Neuron (in vitro differentiated cells): ENCODE results near the gene DHX15.

Experiments
- H2AFZ ChIP-seq: one replicate; pipeline ENCODE4 v1.6.1; 2013; ENCODE audit warnings: low read depth, mild to moderate bottlenecking, inconsistent platforms, low read length, moderate library complexity
- H3K27me3 ChIP-seq: one replicate; pipeline ENCODE4 v1.6.1; 2013; ENCODE audit warnings: low read length; ENCODE audit not compliant: insufficient read depth
- H3K36me3 ChIP-seq: one replicate; pipeline ENCODE4 v1.6.1; 2013; ENCODE audit warnings: low read length; ENCODE audit not compliant: insufficient read depth
- H3K4me1 ChIP-seq: one replicate; pipeline ENCODE4 v1.6.1; 2013; ENCODE audit warnings: low read length; ENCODE audit not compliant: insufficient read depth
- H3K4me3 ChIP-seq: 2 replicates; pipeline ENCODE4 v1.5.1; 2013; ENCODE audit warnings: mild to moderate bottlenecking, low read length, moderate library complexity
- H3K9me3 ChIP-seq: one replicate; pipeline ENCODE4 v1.6.1; 2013; ENCODE audit warnings: low read length

Gene DHX15

DNA sequence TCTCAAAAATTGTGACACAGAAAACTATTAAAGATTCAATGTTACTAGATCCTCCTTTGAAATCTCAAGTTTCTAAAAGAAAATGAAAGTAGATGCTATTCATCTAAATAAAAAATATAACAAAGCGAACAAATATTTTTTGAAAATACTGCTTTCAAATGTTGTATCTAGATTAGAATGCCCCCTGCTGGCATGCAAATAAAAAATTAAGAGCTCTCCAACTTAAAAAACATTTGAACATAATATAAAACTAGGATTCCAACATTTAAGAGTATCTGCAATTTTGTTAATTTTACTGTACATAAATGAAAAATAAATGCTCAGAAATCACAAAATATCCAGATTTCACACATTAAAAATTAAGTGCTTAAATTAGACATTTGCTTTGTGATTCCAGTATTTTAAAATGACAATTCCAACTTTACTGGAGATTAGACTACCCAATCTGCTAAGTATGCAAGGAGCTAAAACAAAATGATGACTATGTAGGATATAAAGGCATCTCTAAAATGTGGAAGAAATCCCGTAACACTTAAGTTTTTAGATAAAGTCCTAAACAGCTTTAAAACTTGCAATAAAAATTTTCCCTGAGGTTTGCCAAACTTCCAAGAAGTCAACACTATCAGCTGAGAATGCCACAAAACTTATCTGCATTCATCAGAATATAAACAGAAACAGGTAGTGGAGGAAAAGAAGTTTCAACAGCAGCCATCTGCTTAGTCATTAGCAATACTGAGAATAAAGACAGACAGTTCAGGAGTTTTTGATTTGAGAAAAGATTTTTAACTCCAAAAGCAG is 32.7 kb downstream of the DHX15 start:
- Histone ChIP-seq H3K36me3 (peaks cover 71% of the 10 kb centered on the region), H2AFZ (no peak overlapping the region), H3K9me3 (no peaks in the 10 kb centered on the region), H3K4me3 (no peak overlapping the region), H3K27me3 (no peaks in the 10 kb centered on the region), H3K4me1 (no peaks in the 10 kb centered on the region)

DNA sequence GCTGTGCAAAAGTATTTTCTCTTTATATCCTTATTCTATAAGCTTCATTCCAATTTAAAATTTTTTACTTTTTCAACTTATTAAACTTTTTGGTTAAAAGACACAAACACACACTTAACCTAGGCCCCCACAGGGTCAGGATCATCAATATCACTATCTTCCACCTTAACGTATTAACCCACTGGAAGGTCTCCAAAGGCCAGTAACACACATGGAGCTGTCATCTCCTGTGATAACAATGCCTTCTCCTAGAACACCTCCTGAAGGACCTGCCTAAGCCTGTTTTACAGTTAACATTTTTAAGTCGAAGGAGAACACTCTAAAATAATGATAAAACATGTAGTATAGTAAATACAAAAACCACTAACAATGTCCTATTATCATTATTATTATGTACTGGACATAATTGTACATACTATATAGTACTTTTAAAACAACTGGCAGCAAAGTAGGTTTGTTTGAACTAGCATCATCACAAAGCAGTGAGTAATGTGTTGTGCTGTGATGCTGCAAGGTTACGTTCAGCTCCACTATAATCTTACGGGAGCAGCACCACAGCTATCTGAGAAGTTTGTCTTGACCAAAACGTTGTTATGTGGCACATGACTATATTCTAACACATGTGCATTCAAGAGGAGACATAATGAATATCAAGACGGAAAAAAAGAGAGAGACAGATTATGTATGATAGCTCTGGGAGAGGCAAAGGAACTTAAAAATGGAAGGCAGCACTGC is 33.7 kb downstream of the DHX15 start:
- H3K27me3 ChIP-seq: no peaks in the 10 kb centered on the region
- no peak overlapping the region for H3K4me3 ChIP-seq
- no peaks in the 10 kb centered on the region for H3K9me3 ChIP-seq
- H3K4me1 ChIP-seq: no peaks in the 10 kb centered on the region
- H3K36me3 ChIP-seq: peaks cover 66% of the 10 kb centered on the region
- H2AFZ ChIP-seq: no peak overlapping the region

DNA sequence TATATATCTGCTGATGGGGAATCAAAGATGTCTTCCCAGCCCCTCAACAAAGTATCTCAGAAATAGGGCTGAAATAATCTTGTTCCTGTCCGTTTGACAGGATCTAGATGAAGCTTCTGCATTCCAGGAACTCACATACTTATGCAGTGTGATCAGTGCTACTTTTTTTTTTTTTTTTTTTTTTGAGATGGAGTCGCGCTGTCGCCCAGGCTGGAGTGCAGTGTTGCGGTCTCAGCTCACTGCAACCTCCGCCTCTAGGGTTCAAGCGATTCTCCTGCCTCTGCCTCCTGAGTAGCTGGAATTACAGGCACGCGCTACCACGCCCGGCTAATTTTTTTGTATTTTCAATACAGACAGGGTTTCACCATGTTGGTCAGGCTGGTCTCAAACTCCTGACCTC is 36.4 kb downstream of the DHX15 start:
- Histone ChIP-seq H3K36me3 (peaks cover 74% of the 10 kb centered on the region), H3K4me3 (no peak overlapping the region), H3K27me3 (no peaks in the 10 kb centered on the region), H3K9me3 (no peaks in the 10 kb centered on the region), H2AFZ (no peak overlapping the region), H3K4me1 (no peaks in the 10 kb centered on the region)

DNA sequence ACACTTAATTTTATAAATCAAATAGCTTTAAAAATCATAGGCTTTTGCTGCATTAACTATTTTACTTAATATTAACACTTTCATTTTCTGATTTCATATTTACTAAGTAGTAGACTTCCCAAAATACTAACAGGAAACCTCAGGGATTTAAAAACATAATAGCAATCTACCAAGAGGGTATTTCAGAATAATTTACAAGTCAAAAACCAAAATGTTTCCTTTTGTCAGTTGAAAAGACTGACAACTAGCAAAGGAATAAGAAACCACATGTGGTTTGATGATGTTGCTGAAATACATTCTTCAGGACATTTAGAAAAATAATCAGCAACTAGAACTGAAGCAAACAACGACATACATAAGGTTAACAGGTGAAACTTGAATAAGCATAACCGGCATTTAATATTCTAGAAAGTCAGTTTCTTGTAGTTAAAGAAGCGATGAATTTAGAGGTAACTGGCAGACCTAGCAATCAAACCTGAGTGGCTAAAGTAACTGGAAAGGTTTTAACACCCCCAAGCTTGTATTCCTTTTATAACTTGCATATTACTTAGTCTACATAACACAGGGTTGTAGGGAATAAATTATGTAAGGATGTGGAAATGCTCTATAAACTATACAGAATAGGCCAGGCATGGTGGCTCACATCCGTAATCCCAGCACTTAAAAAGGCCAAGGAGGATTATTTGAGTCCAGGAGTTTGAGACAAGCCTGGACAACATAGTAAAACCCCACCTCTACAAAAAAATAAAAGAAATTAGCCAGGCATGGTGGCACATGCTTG is 40.0 kb downstream of the DHX15 start:
- H3K27me3 ChIP-seq: no peaks in the 10 kb centered on the region
- H3K4me1 ChIP-seq: no peaks in the 10 kb centered on the region
- H3K4me3 ChIP-seq: no peak overlapping the region
- H2AFZ ChIP-seq: no peak overlapping the region
- H3K9me3 ChIP-seq: no peaks in the 10 kb centered on the region
- H3K36me3 ChIP-seq: peaks cover 86% of the 10 kb centered on the region

DNA sequence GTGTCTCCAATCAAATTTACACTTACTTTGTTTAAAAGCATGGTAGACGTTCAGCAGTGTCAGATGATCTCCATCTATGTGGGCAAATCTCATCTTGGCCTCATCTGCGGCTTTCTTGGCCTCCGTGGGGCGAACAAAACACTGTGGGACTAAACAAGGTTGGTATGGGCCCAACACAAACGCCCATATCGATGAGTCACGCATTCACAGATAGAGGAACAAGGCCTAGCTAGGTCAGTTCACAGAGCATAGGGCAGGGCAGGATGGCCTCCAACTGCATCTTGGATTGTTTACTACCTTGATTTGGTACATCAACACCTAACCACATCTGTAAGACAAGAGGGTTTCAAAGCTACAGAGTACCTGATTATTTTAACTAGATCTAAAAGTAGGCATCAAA is 47.3 kb downstream of the DHX15 start:
- no peaks in the 10 kb centered on the region for H3K4me1 ChIP-seq
- no peak overlapping the region for H3K4me3 ChIP-seq
- no peaks in the 10 kb centered on the region for H3K9me3 ChIP-seq
- no peaks in the 10 kb centered on the region for H3K27me3 ChIP-seq
- H2AFZ ChIP-seq: no peak overlapping the region
- H3K36me3 ChIP-seq: peaks cover 92% of the 10 kb centered on the region

DNA sequence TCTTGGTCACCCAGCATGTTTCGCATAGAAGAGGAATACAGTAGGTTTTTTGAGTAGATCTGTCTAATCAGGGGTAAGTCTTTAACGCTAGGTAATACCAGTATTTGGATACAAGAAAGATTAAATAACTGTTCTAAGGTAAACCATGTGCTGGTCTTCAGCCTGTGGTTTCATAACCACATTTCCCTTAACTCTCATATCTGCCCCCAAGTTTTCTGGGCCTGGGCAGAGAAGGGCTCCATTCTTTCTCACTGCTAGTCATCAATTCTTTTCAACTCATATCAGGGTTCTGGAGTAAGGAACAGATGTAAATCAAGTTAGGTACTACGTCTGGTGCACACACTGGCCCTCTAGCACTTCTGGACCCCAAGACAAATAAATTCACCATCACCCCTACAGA is 49.0 kb downstream of the DHX15 start:
- Histone ChIP-seq H3K36me3 (peaks cover 86% of the 10 kb centered on the region), H2AFZ (no peak overlapping the region)

DNA sequence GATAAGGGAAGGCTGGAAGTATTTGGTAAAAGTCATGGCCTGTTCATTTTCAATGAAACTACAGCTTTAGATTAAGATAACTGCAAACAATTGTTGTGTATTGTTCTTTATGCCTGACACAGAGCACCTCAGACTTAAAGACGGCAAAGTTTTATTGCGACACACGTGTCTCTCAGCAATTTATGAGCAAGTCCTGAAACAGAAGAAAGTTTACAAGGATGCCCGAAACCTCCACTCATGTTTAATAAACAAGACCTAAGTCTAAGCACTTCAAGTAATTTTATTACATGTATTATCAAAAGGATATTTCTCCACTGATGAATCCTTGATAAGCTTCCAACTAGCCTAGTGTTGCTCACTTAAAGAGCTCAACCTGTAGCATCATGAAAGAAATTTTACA is 51.0 kb downstream of the DHX15 start:
- Histone ChIP-seq H3K9me3 (no peaks in the 10 kb centered on the region), H3K36me3 (peaks cover 83% of the 10 kb centered on the region), H2AFZ (no peak overlapping the region), H3K27me3 (no peaks in the 10 kb centered on the region), H3K4me3 (no peak overlapping the region), H3K4me1 (no peaks in the 10 kb centered on the region)

More for the DNA sequence above, 49.0 kb downstream of the DHX15 start:
- Histone ChIP-seq H3K4me1 (no peaks in the 10 kb centered on the region), H3K9me3 (no peaks in the 10 kb centered on the region), H3K27me3 (no peaks in the 10 kb centered on the region), H3K4me3 (no peak overlapping the region)

DNA sequence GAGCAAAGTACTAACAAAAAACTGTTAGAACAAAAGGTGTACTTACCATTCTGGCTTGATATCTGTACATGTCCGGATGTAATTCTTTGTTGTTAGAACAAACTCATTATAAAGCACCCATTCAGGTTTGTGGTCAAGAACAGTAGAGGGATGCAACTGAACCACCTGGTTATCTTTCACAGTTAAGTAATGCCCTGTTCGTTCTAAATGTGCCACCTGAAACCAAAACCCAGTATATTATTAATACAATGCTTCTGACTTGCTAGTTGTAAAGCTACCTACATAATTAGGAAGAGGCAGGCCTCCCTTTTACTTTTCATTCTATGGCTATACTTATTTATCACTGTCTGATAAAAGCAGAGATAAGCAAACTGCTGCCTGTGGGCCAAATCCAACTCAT is 54.8 kb downstream of the DHX15 start:
- no peaks in the 10 kb centered on the region for H3K27me3 ChIP-seq
- no peaks in the 10 kb centered on the region for H3K9me3 ChIP-seq
- no peak overlapping the region for H3K4me3 ChIP-seq
- H3K4me1 ChIP-seq: no peaks in the 10 kb centered on the region
- H3K36me3 ChIP-seq: peaks cover 81% of the 10 kb centered on the region
- H2AFZ ChIP-seq: no peak overlapping the region

DNA sequence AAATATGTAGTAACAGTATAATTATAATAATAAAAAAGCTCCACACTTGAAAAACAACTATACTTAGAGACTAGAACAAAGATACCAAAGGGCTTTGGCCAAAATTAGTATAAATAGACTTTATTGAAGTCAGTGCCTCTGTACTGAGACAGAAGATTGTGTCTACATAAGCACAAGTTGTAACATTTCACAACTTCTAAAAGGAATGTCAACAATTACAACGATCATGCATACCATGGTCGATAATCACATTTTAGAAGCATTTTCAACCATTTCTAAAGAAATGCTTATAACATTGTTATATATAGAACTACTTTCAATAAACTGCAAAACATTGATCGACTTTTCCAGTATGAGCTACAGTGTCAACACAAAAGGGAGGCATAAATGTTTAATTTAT is 57.0 kb downstream of the DHX15 start:
- H3K9me3 ChIP-seq: no peaks in the 10 kb centered on the region
- no peak overlapping the region for H2AFZ ChIP-seq
- no peaks in the 10 kb centered on the region for H3K4me1 ChIP-seq
- H3K4me3 ChIP-seq: no peak overlapping the region
- H3K36me3 ChIP-seq: peaks cover 79% of the 10 kb centered on the region
- H3K27me3 ChIP-seq: no peaks in the 10 kb centered on the region

DNA sequence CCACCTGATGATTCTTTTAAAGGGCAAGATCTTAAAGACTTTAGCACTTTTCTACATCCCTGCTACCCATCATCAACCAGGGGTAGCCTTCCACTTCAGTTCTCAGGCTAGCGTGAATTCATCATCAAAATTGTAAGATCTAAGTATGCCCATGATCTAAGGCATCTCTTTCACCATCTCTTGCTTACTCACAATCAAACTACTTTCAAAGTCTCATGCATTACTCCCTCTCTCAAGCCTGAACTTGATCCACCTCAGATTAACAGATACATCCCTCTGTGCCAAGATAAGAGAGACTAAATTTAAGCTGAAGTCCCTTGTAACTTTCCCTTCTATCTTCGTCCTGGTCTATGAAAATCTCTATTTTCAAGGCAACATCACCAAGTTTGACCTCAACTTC is 62.8 kb downstream of the DHX15 start:
- no peak overlapping the region for H3K4me3 ChIP-seq
- no peaks in the 10 kb centered on the region for H3K4me1 ChIP-seq
- H3K36me3 ChIP-seq: peaks cover 54% of the 10 kb centered on the region

DNA sequence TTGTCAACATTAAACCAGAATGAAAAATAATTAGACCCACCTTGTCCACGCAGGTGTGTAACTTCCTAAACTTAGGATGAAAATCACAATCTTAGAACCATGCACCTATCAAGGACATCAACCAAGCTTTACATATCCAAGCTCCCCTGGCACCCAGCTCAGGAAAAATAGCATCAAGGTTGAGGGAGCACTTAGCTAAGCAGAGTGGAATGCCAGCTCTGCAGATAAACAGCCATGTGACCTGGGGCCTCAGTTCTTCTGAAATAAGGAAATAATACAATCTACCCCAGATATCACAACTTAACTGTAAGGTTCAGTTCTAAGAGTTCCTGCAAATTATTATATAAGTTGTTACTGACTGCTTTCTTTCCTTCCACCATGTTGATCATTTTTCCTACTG is 64.7 kb downstream of the DHX15 start:
- Histone ChIP-seq H3K4me3 (no peak overlapping the region), H3K9me3 (no peaks in the 10 kb centered on the region), H3K4me1 (no peaks in the 10 kb centered on the region), H2AFZ (no peak overlapping the region), H3K36me3 (peaks cover 39% of the 10 kb centered on the region), H3K27me3 (no peaks in the 10 kb centered on the region)

More for the DNA sequence above, 62.8 kb downstream of the DHX15 start:
- no peak overlapping the region for H2AFZ ChIP-seq
- no peaks in the 10 kb centered on the region for H3K27me3 ChIP-seq
- H3K9me3 ChIP-seq: no peaks in the 10 kb centered on the region

DNA sequence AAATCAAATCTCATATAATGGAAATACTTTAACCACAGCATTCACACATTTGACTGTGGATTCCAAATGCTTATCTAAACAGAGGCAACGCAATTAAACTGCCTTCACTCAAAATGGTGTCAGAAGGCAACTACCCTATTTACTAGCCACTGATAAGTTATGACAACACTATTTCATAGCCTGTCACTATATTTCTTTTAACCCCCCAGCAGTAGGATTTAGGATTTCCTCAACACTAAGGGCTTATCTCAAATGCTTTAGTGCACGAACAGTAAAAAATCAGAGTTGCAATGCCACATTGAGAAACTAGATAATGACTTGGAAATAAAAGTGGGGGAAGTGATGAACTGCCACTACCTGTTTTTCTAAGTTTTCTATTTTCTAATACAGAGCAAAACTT is 66.7 kb downstream of the DHX15 start:
- Histone ChIP-seq H2AFZ (no peak overlapping the region), H3K27me3 (no peaks in the 10 kb centered on the region), H3K9me3 (no peaks in the 10 kb centered on the region), H3K4me1 (no peaks in the 10 kb centered on the region), H3K36me3 (peaks cover 35% of the 10 kb centered on the region), H3K4me3 (no peak overlapping the region)

DNA sequence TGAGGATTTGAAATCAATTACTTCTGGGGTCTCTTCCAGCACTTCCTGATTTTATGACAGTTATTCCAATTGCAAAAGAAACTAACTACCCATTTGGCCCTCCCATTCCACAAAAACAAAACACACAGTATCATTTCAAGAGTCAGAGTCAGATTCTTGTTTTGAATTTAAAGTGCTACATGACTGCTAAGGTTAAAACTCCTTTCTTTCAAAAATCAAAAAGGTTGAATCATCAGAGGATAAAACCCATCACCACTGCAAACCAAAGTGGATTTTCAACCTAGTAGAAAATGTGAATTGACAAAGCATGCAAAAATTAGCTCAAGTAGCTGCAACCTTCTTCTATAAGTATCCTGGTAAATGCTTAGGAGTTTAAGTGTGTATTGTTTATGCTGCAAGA is 67.4 kb downstream of the DHX15 start:
- H3K4me1 ChIP-seq: no peaks in the 10 kb centered on the region
- H3K27me3 ChIP-seq: no peaks in the 10 kb centered on the region
- peaks cover 31% of the 10 kb centered on the region for H3K36me3 ChIP-seq
- H3K9me3 ChIP-seq: no peaks in the 10 kb centered on the region
- H3K4me3 ChIP-seq: no peak overlapping the region
- H2AFZ ChIP-seq: no peak overlapping the region
